Common myeloid progenitor, CD34-positive (primary cell): Measurements from ENCODE around the gene TAF12.

Experiments used
- CTCF ChIA-PET: fragments of 350-600 bp; sonication (Branson Sonifier 250); formaldehyde crosslinking; loops from one replicate; lab custom pipeline; 2021; ENCODE audit warnings: antibody characterized with exemption; lab: Charles Lee
- POLR2A ChIA-PET: fragments of 350-600 bp; sonication (Branson Sonifier 250); formaldehyde crosslinking; loops from one replicate; lab custom pipeline; 2021; ENCODE audit warnings: antibody characterized with exemption; lab: Charles Lee
- DNase-seq, 3 donors: peaks; one replicate each; pipeline versions ENCODE4 v3.0.0 to v3.0.0-alpha.2; 2013
- H3K27ac ChIP-seq, 2 experiments: 1 replicate in 1 of 2; 2 replicates in 1 of 2; pipeline ENCODE4 v1.7.0; 2013; ENCODE audit warnings: inconsistent platforms in 2 of 2, low read length in 2 of 2, mild to moderate bottlenecking in 2 of 2, low read depth in 1 of 2, moderate library complexity in 1 of 2; ENCODE audit not compliant: severe bottlenecking in 2 of 2, insufficient read depth in 1 of 2, poor library complexity in 1 of 2
- H3K27me3 ChIP-seq, 5 experiments: replicated peaks in 2 of 5; 1 replicate in 3 of 5; 2 replicates in 2 of 5; pipeline versions ENCODE4 v1.6.1 to v1.7.0; 2013; ENCODE audit warnings: low read length in 4 of 5, mild to moderate bottlenecking in 2 of 5, moderate library complexity in 2 of 5, inconsistent platforms in 1 of 5; ENCODE audit not compliant: insufficient read depth in 5 of 5, control insufficient read depth in 4 of 5
- H3K36me3 ChIP-seq, 4 experiments: 1 replicate in 2 of 4; 2 replicates in 2 of 4; pipeline versions ENCODE4 v1.6.1 to v1.7.0; 2013; ENCODE audit warnings: low read length in 3 of 4, control low read depth in 1 of 4, mild to moderate bottlenecking in 1 of 4; ENCODE audit not compliant: control insufficient read depth in 4 of 4, insufficient read depth in 4 of 4
- H3K4me1 ChIP-seq, 4 experiments: 1 replicate in 3 of 4; 2 replicates in 1 of 4; pipeline versions ENCODE4 v1.6.1 to v1.7.1; 2013; ENCODE audit warnings: low read length in 3 of 4, mild to moderate bottlenecking in 3 of 4, control low read depth in 1 of 4, inconsistent platforms in 1 of 4, moderate library complexity in 1 of 4; ENCODE audit not compliant: control insufficient read depth in 4 of 4, insufficient read depth in 4 of 4; ENCODE audit errors: control extremely low read depth in 1 of 4
- H3K4me3 ChIP-seq, 7 experiments: 1 replicate in 4 of 7; 2 replicates in 3 of 7; pipeline versions ENCODE4 v1.5.1 to v1.7.0; 2013; ENCODE audit warnings: mild to moderate bottlenecking in 7 of 7, low read length in 6 of 7, moderate library complexity in 6 of 7, inconsistent platforms in 2 of 7, low read depth in 2 of 7, control low read depth in 1 of 7; ENCODE audit not compliant: insufficient read depth in 4 of 7, control insufficient read depth in 1 of 7; ENCODE audit errors: extremely low read depth in 1 of 7
- H3K9me3 ChIP-seq, 5 experiments: 1 replicate in 4 of 5; 2 replicates in 1 of 5; pipeline versions ENCODE4 v1.6.1 to v1.7.1; 2013; ENCODE audit warnings: low read length in 4 of 5, mild to moderate bottlenecking in 2 of 5, inconsistent platforms in 1 of 5, low read depth in 1 of 5, moderate library complexity in 1 of 5; ENCODE audit not compliant: control insufficient read depth in 4 of 5, insufficient read depth in 2 of 5; ENCODE audit errors: control extremely low read depth in 1 of 5
- WGBS: methylation state at CpG from one replicate; pipeline ENCODE4 v1.1.5; 2013; ENCODE audit not compliant: insufficient coverage; 5-methylcytosine and 5-hydroxymethylcytosine counted together

The TAF12 gene

GRCh38 chr1:28631713-28632112 is 11.2 kb downstream of the TAF12 start:
- ChIA-PET CTCF (interaction anchor here (1.0 to 1.5 kb wide), 2 partner anchors 13 to 246 kb away, joined by 3 to 5 read pairs; no protein-coding TSS in a partner anchor), POLR2A (interaction anchor here (0.6 kb wide), 1 partner anchor 22 kb away, joined by 4 read pairs; no protein-coding TSS in a partner anchor)
- DNase-seq: no peak

GRCh38 chr1:28613175-28613574 is 29.7 kb downstream of the TAF12 start:
- ChIA-PET CTCF (no interaction called here), POLR2A (no interaction called here)
- H3K27ac ChIP-seq: no peak overlapping the region

More at GRCh38 chr1:28631713-28632112, 11.2 kb downstream of the TAF12 start:
- no peaks in the 10 kb centered on the region for H3K9me3 ChIP-seq
- whole genome bisulfite sequencing: no CpG with 5 or more reads among the region's 1 CpG
- H3K4me1 ChIP-seq: no peaks in the 10 kb centered on the region
- H3K27me3 ChIP-seq: no peaks in the 10 kb centered on the region
- no peaks in the 10 kb centered on the region for H3K36me3 ChIP-seq
- H3K27ac ChIP-seq: no peak overlapping the region
- H3K4me3 ChIP-seq: no peak overlapping the region

GRCh38 chr1:28606771-28607170 is 36.1 kb downstream of the TAF12 start:
- H3K9me3 ChIP-seq: no peaks in the 10 kb centered on the region
- H3K36me3 ChIP-seq: peaks cover 10 to 54% (median 28%) of the 10 kb centered on the region in 4 experiments
- POLR2A ChIA-PET: no interaction called here
- CTCF ChIA-PET: no interaction called here
- DNase-seq: no peak
- H3K4me1 ChIP-seq: no peaks in the 10 kb centered on the region
- no CpG with 5 or more reads among the region's 2 CpGs for WGBS
- no peak overlapping the region for H3K4me3 ChIP-seq
- no peaks in the 10 kb centered on the region for H3K27me3 ChIP-seq
- no peak overlapping the region for H3K27ac ChIP-seq

More at GRCh38 chr1:28613175-28613574, 29.7 kb downstream of the TAF12 start:
- Histone ChIP-seq H3K36me3 (peaks cover 10 to 54% (median 29%) of the 10 kb centered on the region in 4 experiments), H3K27me3 (no peaks in the 10 kb centered on the region), H3K4me3 (no peak overlapping the region), H3K4me1 (peaks cover 0 to under 1% (median 0%) of the 10 kb centered on the region in 4 experiments), H3K9me3 (no peaks in the 10 kb centered on the region)
- no peak for DNase-seq
- 96% methylated on average over 5 of the region's 5 CpGs for WGBS

GRCh38 chr1:28604962-28605361 is 37.9 kb downstream of the TAF12 start:
- POLR2A ChIA-PET: no interaction called here

GRCh38 chr1:28604411-28604810 is 38.5 kb downstream of the TAF12 start:
- no peaks in the 10 kb centered on the region for H3K9me3 ChIP-seq
- H3K4me1 ChIP-seq: no peaks in the 10 kb centered on the region
- ChIA-PET POLR2A (interaction anchor here (1.0 kb wide), 1 partner anchor 23 kb away, joined by 3 read pairs; no protein-coding TSS in a partner anchor), CTCF (interaction anchor here (0.5 to 4.8 kb wide), 14 partner anchors 8 to 435 kb away, joined by 3 to 28 read pairs (median 4); no protein-coding TSS in a partner anchor)
- no peaks in the 10 kb centered on the region for H3K27me3 ChIP-seq
- H3K4me3 ChIP-seq: no peak overlapping the region
- DNase-seq: no peak
- peaks cover 6 to 39% (median 28%) of the 10 kb centered on the region in 4 experiments for H3K36me3 ChIP-seq
- no peak overlapping the region for H3K27ac ChIP-seq
- 84% methylated on average over 4 of the region's 5 CpGs for WGBS

More at GRCh38 chr1:28604962-28605361, 37.9 kb downstream of the TAF12 start:
- Histone ChIP-seq H3K27ac (no peak overlapping the region), H3K9me3 (no peaks in the 10 kb centered on the region), H3K4me3 (no peak overlapping the region), H3K27me3 (no peaks in the 10 kb centered on the region), H3K36me3 (peaks cover 6 to 41% (median 28%) of the 10 kb centered on the region in 4 experiments), H3K4me1 (no peaks in the 10 kb centered on the region)
- no peak for DNase-seq
- CTCF ChIA-PET: interaction anchor here (0.5 to 4.8 kb wide), 8 partner anchors 9 to 435 kb away, joined by 3 to 28 read pairs (median 4); no protein-coding TSS in a partner anchor
- 98% methylated on average over 6 of the region's 6 CpGs for WGBS

GRCh38 chr1:28602536-28603439 is 40.1 kb downstream of the TAF12 start:
- peak; percentile 59 to 70 (median 63) for DNase-seq
- Histone ChIP-seq H3K4me3 (no peak overlapping the region), H3K36me3 (peaks cover 6 to 33% (median 27%) of the 10 kb centered on the region in 4 experiments), H3K9me3 (no peaks in the 10 kb centered on the region), H3K4me1 (no peaks in the 10 kb centered on the region), H3K27ac (no peak overlapping the region), H3K27me3 (no peaks in the 10 kb centered on the region)
- 91% methylated on average over 13 of the region's 15 CpGs for WGBS
- ChIA-PET POLR2A (interaction anchor here (0.6 to 1.2 kb wide), 7 partner anchors 10 to 715 kb away, joined by 3 to 7 read pairs (median 4); no protein-coding TSS in a partner anchor), CTCF (interaction anchor here (0.6 to 4.8 kb wide), 19 partner anchors 9 to 334 kb away, joined by 3 to 28 read pairs (median 4); no protein-coding TSS in a partner anchor)
